Parathyroid adenoma (tissue), 2 donors: Measurements from ENCODE around the gene TRPV5.

Source experiments
- H2AFZ ChIP-seq: fragments of 300-600 bp; sonication (generic); one replicate; pipeline ENCODE4 v1.7.0; 2017; ENCODE audit warnings: antibody characterized with exemption, mild to moderate bottlenecking
- H3K27ac ChIP-seq: fragments of 300-600 bp; sonication (generic); one replicate; pipeline ENCODE4 v1.7.0; 2017
- H3K27me3 ChIP-seq: fragments of 300-600 bp; sonication (generic); one replicate; pipeline ENCODE4 v1.7.0; 2017; ENCODE audit warnings: low read length; ENCODE audit not compliant: control insufficient read depth, insufficient read depth
- H3K36me3 ChIP-seq: fragments of 300-600 bp; sonication (generic); one replicate; pipeline ENCODE4 v1.7.0; 2017; ENCODE audit warnings: low read length; ENCODE audit not compliant: control insufficient read depth, insufficient read depth
- H3K4me1 ChIP-seq: fragments of 300-600 bp; sonication (generic); one replicate; pipeline ENCODE4 v1.7.0; 2017; ENCODE audit warnings: control low read depth
- H3K4me2 ChIP-seq: fragments of 300-600 bp; sonication (generic); one replicate; pipeline ENCODE4 v1.7.0; 2017; ENCODE audit warnings: low read length
- H3K4me3 ChIP-seq: fragments of 300-600 bp; sonication (generic); one replicate; pipeline ENCODE4 v1.7.0; 2017; ENCODE audit warnings: low read depth, low read length
- H3K79me2 ChIP-seq: fragments of 300-600 bp; sonication (generic); one replicate; pipeline ENCODE4 v1.7.0; 2017; ENCODE audit warnings: control low read depth
- H3K9ac ChIP-seq: fragments of 300-600 bp; sonication (generic); one replicate; pipeline ENCODE4 v1.7.0; 2017; ENCODE audit warnings: mild to moderate bottlenecking
- H3K9me3 ChIP-seq: fragments of 300-600 bp; sonication (generic); one replicate; pipeline ENCODE4 v1.7.0; 2017; ENCODE audit warnings: low read length; ENCODE audit not compliant: control insufficient read depth
- TF ChIP-seq, protein P1 (sequence below): fragments of 300-600 bp; sonication (generic); IDR thresholded peaks from one replicate; pipeline ENCODE4 v1.7.0; 2017; ENCODE audit warnings: antibody characterized with exemption, mild to moderate bottlenecking
- donor health status: primary hyperparathyroidism.

The TRPV5 gene

DNA sequence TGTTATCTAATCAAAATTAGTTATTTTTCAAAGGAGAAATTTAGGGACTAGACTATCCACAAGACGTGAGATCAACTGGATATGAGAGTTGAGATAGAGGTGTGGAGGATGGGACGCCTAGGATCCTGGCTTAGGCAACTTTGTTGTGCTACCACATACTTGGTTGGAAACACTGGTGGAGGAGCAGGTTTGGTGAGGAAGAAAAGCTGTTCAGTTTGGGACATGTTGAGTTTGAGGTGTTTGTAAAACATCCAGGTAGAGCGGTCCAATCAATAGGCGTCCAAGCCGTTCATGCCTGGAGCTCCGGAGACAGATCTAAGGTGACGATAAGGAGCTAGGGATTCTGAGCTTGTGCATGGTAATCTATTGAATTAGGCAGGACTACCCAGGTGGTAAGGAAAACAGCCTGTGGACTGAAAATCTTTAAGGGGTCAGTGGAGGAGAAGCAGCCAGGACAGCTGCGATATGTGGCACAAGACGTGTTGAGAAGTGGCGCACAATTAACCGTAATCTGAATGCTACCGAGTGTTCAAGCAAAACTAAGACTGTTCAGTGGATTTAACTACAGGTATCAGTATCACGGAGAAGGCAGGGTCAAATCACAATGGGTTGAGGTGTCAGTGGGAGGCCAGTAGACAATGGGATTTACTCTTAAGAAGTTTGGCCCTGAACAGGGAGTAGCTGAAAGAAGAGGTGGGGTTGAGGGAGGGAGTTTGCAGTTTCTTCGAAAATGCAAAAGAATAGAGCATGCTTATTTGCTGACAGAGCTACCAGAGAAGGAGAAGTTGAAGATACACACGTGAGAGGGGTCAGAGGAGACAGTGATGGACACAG, 31.9 kb downstream of the TRPV5 start:
- Histone ChIP-seq H3K36me3 (no peaks in the 10 kb centered on the region), H3K27ac (no peak overlapping the region), H3K4me1 (no peaks in the 10 kb centered on the region), H3K9ac (no peak overlapping the region), H3K4me2 (no peak overlapping the region), H3K4me3 (no peak overlapping the region), H3K9me3 (no peaks in the 10 kb centered on the region), H2AFZ (no peak overlapping the region), H3K79me2 (no peaks in the 10 kb centered on the region), H3K27me3 (no peaks in the 10 kb centered on the region)
- TF ChIP-seq, protein P1, sequence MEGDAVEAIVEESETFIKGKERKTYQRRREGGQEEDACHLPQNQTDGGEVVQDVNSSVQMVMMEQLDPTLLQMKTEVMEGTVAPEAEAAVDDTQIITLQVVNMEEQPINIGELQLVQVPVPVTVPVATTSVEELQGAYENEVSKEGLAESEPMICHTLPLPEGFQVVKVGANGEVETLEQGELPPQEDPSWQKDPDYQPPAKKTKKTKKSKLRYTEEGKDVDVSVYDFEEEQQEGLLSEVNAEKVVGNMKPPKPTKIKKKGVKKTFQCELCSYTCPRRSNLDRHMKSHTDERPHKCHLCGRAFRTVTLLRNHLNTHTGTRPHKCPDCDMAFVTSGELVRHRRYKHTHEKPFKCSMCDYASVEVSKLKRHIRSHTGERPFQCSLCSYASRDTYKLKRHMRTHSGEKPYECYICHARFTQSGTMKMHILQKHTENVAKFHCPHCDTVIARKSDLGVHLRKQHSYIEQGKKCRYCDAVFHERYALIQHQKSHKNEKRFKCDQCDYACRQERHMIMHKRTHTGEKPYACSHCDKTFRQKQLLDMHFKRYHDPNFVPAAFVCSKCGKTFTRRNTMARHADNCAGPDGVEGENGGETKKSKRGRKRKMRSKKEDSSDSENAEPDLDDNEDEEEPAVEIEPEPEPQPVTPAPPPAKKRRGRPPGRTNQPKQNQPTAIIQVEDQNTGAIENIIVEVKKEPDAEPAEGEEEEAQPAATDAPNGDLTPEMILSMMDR = no peak

DNA sequence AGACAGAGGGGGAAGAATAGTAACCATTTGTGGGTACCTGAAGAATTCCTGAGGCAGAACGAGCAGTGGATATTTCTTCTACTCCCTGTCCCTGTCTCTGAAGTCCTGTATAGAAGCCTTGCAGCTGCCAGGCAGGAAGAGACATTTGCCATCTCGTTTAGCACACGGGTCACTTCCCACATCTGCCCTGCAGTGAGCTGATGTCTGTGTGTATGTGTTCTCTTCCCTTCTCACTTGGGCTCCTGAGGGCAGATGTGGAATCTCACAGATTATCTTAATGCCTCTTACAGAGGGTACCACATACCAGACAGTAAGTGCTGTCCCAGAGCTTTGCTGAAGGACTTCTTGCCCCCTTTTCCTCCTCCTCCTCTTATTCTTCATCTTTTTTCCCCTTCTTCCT, 33.9 kb downstream of the TRPV5 start:
- Histone ChIP-seq H2AFZ (no peak overlapping the region), H3K9ac (no peak overlapping the region), H3K9me3 (no peaks in the 10 kb centered on the region), H3K79me2 (no peaks in the 10 kb centered on the region), H3K4me1 (no peaks in the 10 kb centered on the region), H3K36me3 (no peaks in the 10 kb centered on the region), H3K4me2 (no peak overlapping the region), H3K4me3 (no peak overlapping the region), H3K27me3 (no peaks in the 10 kb centered on the region), H3K27ac (no peak overlapping the region)
- TF ChIP-seq, protein P1 = no peak

DNA sequence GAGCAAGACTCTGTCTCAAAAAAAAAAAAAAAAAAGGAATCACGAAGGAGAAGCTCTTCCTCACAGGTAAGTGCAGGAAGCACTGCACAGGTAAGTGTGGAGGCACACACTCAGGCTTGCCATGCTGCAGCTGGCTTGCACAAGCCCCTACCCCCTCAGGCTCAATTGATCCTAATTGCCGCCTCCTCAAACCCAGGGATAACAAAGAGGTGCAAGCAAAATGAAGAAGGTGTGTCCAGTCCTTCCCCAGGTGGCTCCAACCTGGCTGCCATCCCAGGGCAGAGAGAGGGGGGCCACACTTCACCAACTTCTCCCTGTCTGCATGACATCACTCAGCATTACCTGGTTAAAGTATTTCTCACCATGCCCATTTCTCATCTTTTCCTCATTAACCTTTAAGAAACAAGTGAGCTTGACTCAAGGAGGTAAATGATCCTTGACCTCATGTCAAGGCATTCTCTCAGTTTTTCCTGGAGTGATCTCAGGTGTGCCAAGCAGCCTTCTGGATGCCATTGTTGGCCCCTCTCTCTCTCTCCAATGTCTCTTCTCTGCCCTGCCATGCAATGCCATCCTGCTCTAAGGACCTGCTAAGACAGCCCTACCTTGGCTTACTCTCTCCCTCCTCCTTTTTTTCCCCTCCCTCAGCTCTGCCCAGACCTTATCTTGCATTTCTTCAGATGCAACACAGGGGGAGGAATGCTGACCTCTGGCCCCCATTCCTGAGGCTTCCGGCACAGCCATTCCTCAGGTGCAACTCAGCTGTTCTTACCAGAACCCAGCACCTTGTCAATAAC, 35.0 kb downstream of the TRPV5 start:
- no peaks in the 10 kb centered on the region for H3K79me2 ChIP-seq
- H3K9me3 ChIP-seq = no peaks in the 10 kb centered on the region
- H2AFZ ChIP-seq = no peak overlapping the region
- no peak overlapping the region for H3K4me2 ChIP-seq
- H3K4me3 ChIP-seq = no peak overlapping the region
- no peak overlapping the region for H3K9ac ChIP-seq
- H3K27me3 ChIP-seq = no peaks in the 10 kb centered on the region
- H3K4me1 ChIP-seq = no peaks in the 10 kb centered on the region
- no peaks in the 10 kb centered on the region for H3K36me3 ChIP-seq
- TF ChIP-seq, protein P1 = no peak
- H3K27ac ChIP-seq = no peak overlapping the region

DNA sequence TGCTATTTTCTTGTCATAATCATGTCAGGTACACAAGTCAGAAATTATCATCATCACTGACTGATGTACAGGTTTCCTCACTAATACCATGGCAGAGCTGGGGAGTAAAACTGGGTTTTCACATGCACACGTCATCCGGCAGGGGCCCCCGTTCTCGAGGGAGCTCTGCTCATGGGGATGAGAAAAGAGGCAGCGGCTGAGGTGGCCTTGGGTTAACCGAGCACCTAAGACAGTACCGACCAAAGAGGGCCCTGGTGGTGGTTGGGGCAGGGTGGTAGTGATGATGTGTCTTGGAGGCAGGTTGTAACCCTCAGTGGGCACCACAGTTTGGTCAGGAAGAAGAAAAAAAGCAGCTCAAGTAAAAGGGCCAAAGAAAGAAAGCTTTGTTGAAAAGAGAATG, 35.9 kb downstream of the TRPV5 start:
- H3K36me3 ChIP-seq = no peaks in the 10 kb centered on the region
- H3K4me2 ChIP-seq = no peak overlapping the region
- no peaks in the 10 kb centered on the region for H3K4me1 ChIP-seq
- no peak overlapping the region for H2AFZ ChIP-seq
- no peaks in the 10 kb centered on the region for H3K27me3 ChIP-seq
- TF ChIP-seq, protein P1 = no peak
- H3K27ac ChIP-seq = no peak overlapping the region
- H3K9me3 ChIP-seq = no peaks in the 10 kb centered on the region
- no peak overlapping the region for H3K4me3 ChIP-seq
- no peaks in the 10 kb centered on the region for H3K79me2 ChIP-seq
- no peak overlapping the region for H3K9ac ChIP-seq
